Activated naive CD4-positive, alpha-beta T cell treated with anti-CD3 and anti-CD28 coated beads, Interleukin-2, amount 10 ng/mL, durations not matched to agents 7 days and 5 days (primary cell): ENCODE results near the gene CHSY3.

Experiments
- CTCF ChIA-PET: fragments of 350-600 bp; sonication (Branson Sonifier 250); formaldehyde crosslinking; loops from one replicate; lab custom pipeline; 2021; ENCODE audit warnings: antibody characterized with exemption; lab: Charles Lee
- DNase-seq: peaks from one replicate; pipeline ENCODE4 v3.0.0-alpha.2; 2020
- H3K27ac Mint-ChIP-seq: one replicate; pipeline ENCODE4 v1.8.0; 2021; ENCODE audit warnings: mild to moderate bottlenecking, moderate library complexity, mixed read lengths
- H3K27me3 Mint-ChIP-seq: one replicate; pipeline ENCODE4 v1.8.0; 2021; ENCODE audit warnings: mild to moderate bottlenecking, mixed read lengths
- H3K36me3 Mint-ChIP-seq: one replicate; pipeline ENCODE4 v1.8.0; 2021; ENCODE audit warnings: mixed read lengths
- H3K4me1 Mint-ChIP-seq: one replicate; pipeline ENCODE4 v1.8.0; 2021; ENCODE audit warnings: mixed read lengths
- H3K4me3 Mint-ChIP-seq: one replicate; pipeline ENCODE4 v1.8.0; 2021; ENCODE audit warnings: mild to moderate bottlenecking, moderate library complexity, mixed read lengths
- H3K9me3 Mint-ChIP-seq: one replicate; pipeline ENCODE4 v1.8.0; 2021; ENCODE audit warnings: mixed read lengths

Gene CHSY3

GRCh38 chr5:129904102-129904666 is at the start of gene CHSY3:
CHSY3 (plus strand) TSS chr5:129904465.
- Mint-ChIP-seq H3K9me3 (no peaks in the 10 kb centered on the region), H3K36me3 (no peaks in the 10 kb centered on the region), H3K4me3 (peak within 1 kb of the TSS; percentile 65), H3K4me1 (peaks cover 14% of the 10 kb centered on the region), H3K27me3 (peaks cover 50% of the 10 kb centered on the region), H3K27ac (no peak within 1 kb of the TSS)
- CTCF ChIA-PET = no interaction called here
- peak; percentile 69 for DNase-seq

- no peaks in the 10 kb centered on the region for H3K36me3 Mint-ChIP-seq
- CTCF ChIA-PET = no interaction called here
- no peak for DNase-seq
- no peak overlapping the region for H3K4me3 Mint-ChIP-seq
- H3K27ac Mint-ChIP-seq = no peak overlapping the region
- no peaks in the 10 kb centered on the region for H3K4me1 Mint-ChIP-seq
- no peaks in the 10 kb centered on the region for H3K9me3 Mint-ChIP-seq
- H3K27me3 Mint-ChIP-seq = peaks cover 8% of the 10 kb centered on the region
Observed at GRCh38 chr5:129856325-129856724, 47.9 kb upstream of the CHSY3 start.

- H3K36me3 Mint-ChIP-seq = no peaks in the 10 kb centered on the region
- H3K4me3 Mint-ChIP-seq = no peak overlapping the region
- H3K4me1 Mint-ChIP-seq = no peaks in the 10 kb centered on the region
- no peak overlapping the region for H3K27ac Mint-ChIP-seq
- H3K9me3 Mint-ChIP-seq = no peaks in the 10 kb centered on the region
- H3K27me3 Mint-ChIP-seq = peaks cover 8% of the 10 kb centered on the region
- CTCF ChIA-PET = no interaction called here
- DNase-seq = no peak
Observed at GRCh38 chr5:129857116-129857515, 47.1 kb upstream of the CHSY3 start.

GRCh38 chr5:129858131-129858675 is 46.1 kb upstream of the CHSY3 start:
- Mint-ChIP-seq H3K4me1 (no peaks in the 10 kb centered on the region), H3K9me3 (no peaks in the 10 kb centered on the region), H3K36me3 (no peaks in the 10 kb centered on the region), H3K4me3 (no peak overlapping the region), H3K27ac (no peak overlapping the region), H3K27me3 (peaks cover 9% of the 10 kb centered on the region)
- CTCF ChIA-PET = no interaction called here
- DNase-seq = no peak

- H3K4me1 Mint-ChIP-seq = no peaks in the 10 kb centered on the region
- H3K9me3 Mint-ChIP-seq = no peaks in the 10 kb centered on the region
- no peaks in the 10 kb centered on the region for H3K36me3 Mint-ChIP-seq
- no peak overlapping the region for H3K27ac Mint-ChIP-seq
- H3K27me3 Mint-ChIP-seq = no peaks in the 10 kb centered on the region
- CTCF ChIA-PET = no interaction called here
- no peak overlapping the region for H3K4me3 Mint-ChIP-seq
- DNase-seq = no peak
Observed at GRCh38 chr5:129884322-129884721, 19.9 kb upstream of the CHSY3 start.

GRCh38 chr5:129899454-129899853 is 4.8 kb upstream of the CHSY3 start:
- Mint-ChIP-seq H3K36me3 (no peaks in the 10 kb centered on the region), H3K27me3 (peaks cover 22% of the 10 kb centered on the region), H3K4me1 (peaks cover 5% of the 10 kb centered on the region), H3K9me3 (no peaks in the 10 kb centered on the region), H3K27ac (no peak overlapping the region), H3K4me3 (no peak overlapping the region)
- CTCF ChIA-PET = no interaction called here
- DNase-seq = no peak

GRCh38 chr5:129902816-129903215 is 1.4 kb upstream of the CHSY3 start:
- CTCF ChIA-PET = interaction anchor here (0.7 kb wide), 1 partner anchor 13 kb away, joined by 3 read pairs; no protein-coding TSS in a partner anchor
- no peak for DNase-seq
- Mint-ChIP-seq H3K27me3 (peaks cover 47% of the 10 kb centered on the region), H3K4me1 (peaks cover 14% of the 10 kb centered on the region), H3K9me3 (no peaks in the 10 kb centered on the region), H3K36me3 (no peaks in the 10 kb centered on the region), H3K27ac (no peak overlapping the region), H3K4me3 (no peak overlapping the region)

GRCh38 chr5:129903466-129904101 is 681 bp upstream of the CHSY3 start:
- DNase-seq = no peak
- peak overlapping the region; percentile 65 for H3K4me3 Mint-ChIP-seq
- H3K27ac Mint-ChIP-seq = no peak overlapping the region
- no peaks in the 10 kb centered on the region for H3K36me3 Mint-ChIP-seq
- no peaks in the 10 kb centered on the region for H3K9me3 Mint-ChIP-seq
- CTCF ChIA-PET = no interaction called here
- peaks cover 50% of the 10 kb centered on the region for H3K27me3 Mint-ChIP-seq
- H3K4me1 Mint-ChIP-seq = peaks cover 14% of the 10 kb centered on the region

- H3K4me1 Mint-ChIP-seq = peaks cover 14% of the 10 kb centered on the region
- peak overlapping the region; percentile 47 for H3K4me3 Mint-ChIP-seq
- CTCF ChIA-PET = no interaction called here
- DNase-seq = peak; percentile 27
- no peaks in the 10 kb centered on the region for H3K9me3 Mint-ChIP-seq
- H3K36me3 Mint-ChIP-seq = no peaks in the 10 kb centered on the region
- no peak overlapping the region for H3K27ac Mint-ChIP-seq
- H3K27me3 Mint-ChIP-seq = peaks cover 50% of the 10 kb centered on the region
Observed at GRCh38 chr5:129904667-129905472, 605 bp downstream of the CHSY3 start.

- H3K27me3 Mint-ChIP-seq = peaks cover 50% of the 10 kb centered on the region
- DNase-seq = no peak
- H3K4me1 Mint-ChIP-seq = peaks cover 14% of the 10 kb centered on the region
- CTCF ChIA-PET = no interaction called here
- peak overlapping the region; percentile 50 for H3K4me3 Mint-ChIP-seq
- H3K9me3 Mint-ChIP-seq = no peaks in the 10 kb centered on the region
- no peaks in the 10 kb centered on the region for H3K36me3 Mint-ChIP-seq
- H3K27ac Mint-ChIP-seq = no peak overlapping the region
Observed at GRCh38 chr5:129905473-129906176, 1.4 kb downstream of the CHSY3 start.

- CTCF ChIA-PET = no interaction called here
- DNase-seq = no peak
- peak overlapping the region; percentile 50 for H3K4me3 Mint-ChIP-seq
- no peak overlapping the region for H3K27ac Mint-ChIP-seq
- H3K9me3 Mint-ChIP-seq = no peaks in the 10 kb centered on the region
- H3K36me3 Mint-ChIP-seq = no peaks in the 10 kb centered on the region
- H3K4me1 Mint-ChIP-seq = peaks cover 14% of the 10 kb centered on the region
- peaks cover 48% of the 10 kb centered on the region for H3K27me3 Mint-ChIP-seq
Observed at GRCh38 chr5:129906177-129906887, 2.1 kb downstream of the CHSY3 start.

GRCh38 chr5:129909225-129909624 is 5.0 kb downstream of the CHSY3 start:
- CTCF ChIA-PET = no interaction called here
- Mint-ChIP-seq H3K27ac (no peak overlapping the region), H3K9me3 (no peaks in the 10 kb centered on the region), H3K4me3 (no peak overlapping the region), H3K4me1 (peaks cover 9% of the 10 kb centered on the region), H3K27me3 (peaks cover 31% of the 10 kb centered on the region), H3K36me3 (no peaks in the 10 kb centered on the region)
- DNase-seq = no peak

- Mint-ChIP-seq H3K4me1 (no peaks in the 10 kb centered on the region), H3K27me3 (peaks cover 4% of the 10 kb centered on the region), H3K27ac (no peak overlapping the region), H3K36me3 (no peaks in the 10 kb centered on the region), H3K4me3 (no peak overlapping the region), H3K9me3 (no peaks in the 10 kb centered on the region)
- DNase-seq = no peak
- CTCF ChIA-PET = no interaction called here
Observed at GRCh38 chr5:129912601-129913255, 8.5 kb downstream of the CHSY3 start.
